ENCODE results near the gene RAB2B.
A peak's percentile ranks its signal among the peaks of the same experiment; 100 is the strongest.

Gene RAB2B

DNA sequence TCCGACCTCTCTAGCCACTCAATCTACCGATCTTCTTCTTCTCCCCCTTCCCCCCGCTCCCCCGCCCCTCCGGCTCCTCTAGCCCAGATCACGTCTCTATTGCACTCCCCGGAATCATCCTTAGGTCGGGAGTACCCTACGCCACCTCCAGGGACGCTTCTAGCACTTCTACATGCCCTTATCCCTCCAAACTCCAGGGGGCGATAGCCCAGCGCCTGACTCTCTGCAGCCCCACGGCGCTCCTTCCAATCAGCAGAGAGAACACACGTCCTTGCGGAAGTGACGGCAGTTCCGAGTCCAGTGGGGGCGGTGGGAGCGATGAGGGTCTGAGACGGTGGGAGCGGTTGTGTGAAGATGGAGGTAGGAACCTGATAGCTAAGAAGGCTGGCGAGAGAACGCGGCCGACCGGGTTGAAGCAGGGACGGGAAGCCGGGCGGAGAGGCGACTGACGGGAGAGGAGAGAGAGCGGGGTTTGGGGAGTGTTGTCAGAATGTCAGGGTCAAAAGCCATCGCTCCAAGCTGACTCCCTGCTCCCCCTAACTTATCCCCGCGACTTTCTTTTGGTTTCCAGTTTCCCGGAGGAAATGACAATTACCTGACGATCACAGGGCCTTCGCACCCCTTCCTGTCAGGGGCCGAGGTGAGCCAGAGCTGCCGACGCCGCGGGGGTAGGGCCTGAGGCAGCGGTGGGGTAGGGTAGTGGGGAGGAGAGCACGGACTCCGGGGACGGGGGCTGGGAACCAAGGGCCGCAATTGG, at the start of gene RAB2B, which contains the start of gene TOX4:
RAB2B (minus strand) TSS at position 35 of the 757 bp plus-strand sequence. CDS start 87 bp downstream, outside the sequence.
TOX4 (plus strand) TSS at position 271 of the 757 bp plus-strand sequence; CDS start at position 355, 84 bp downstream.
- TF ChIP-seq, protein P1, sequence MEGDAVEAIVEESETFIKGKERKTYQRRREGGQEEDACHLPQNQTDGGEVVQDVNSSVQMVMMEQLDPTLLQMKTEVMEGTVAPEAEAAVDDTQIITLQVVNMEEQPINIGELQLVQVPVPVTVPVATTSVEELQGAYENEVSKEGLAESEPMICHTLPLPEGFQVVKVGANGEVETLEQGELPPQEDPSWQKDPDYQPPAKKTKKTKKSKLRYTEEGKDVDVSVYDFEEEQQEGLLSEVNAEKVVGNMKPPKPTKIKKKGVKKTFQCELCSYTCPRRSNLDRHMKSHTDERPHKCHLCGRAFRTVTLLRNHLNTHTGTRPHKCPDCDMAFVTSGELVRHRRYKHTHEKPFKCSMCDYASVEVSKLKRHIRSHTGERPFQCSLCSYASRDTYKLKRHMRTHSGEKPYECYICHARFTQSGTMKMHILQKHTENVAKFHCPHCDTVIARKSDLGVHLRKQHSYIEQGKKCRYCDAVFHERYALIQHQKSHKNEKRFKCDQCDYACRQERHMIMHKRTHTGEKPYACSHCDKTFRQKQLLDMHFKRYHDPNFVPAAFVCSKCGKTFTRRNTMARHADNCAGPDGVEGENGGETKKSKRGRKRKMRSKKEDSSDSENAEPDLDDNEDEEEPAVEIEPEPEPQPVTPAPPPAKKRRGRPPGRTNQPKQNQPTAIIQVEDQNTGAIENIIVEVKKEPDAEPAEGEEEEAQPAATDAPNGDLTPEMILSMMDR (IDR thresholded peaks at IDR 0.05): peak; percentile 97

DNA sequence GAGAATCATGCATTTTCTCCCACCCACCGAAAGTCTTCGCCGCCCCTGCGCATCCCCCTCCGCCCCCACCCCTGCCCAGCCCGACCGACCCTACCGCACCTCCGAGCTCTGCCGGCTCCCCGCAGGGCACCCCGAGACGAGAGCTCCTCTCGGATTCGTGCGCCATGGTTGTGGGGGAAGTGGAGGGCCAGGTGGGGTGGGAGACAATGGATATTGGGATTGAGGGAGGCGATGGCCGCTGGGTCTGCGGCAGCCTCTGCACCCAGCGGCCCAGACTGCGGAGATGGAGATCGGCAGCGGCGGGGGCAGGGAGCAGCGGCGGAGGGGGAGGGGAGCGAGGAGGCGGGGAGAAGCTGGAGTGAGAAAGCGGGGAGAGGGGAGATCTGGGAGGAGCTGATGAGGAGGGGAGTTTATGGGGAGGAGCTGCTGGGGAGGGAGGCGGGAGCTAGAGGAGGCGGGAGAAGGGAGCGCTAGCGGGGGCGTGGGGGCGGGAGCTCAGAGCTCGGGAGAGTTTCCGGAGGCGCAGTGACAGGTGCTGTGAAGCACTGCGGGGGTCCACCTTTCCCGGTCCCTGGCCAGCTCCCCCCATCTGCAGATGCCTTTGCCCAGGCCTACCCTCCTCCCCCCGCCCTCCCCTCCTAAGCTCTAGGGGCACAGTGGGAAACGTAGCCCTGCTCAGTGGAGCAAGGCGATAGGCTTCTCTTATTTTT, 49.4 kb upstream of the RAB2B start, which contains the start of gene SALL2:
SALL2 (minus strand) TSS at position 385 of the 710 bp plus-strand sequence; CDS start at position 166, 219 bp downstream.
- TF ChIP-seq, protein P1 (IDR thresholded peaks at IDR 0.05): no peak

DNA sequence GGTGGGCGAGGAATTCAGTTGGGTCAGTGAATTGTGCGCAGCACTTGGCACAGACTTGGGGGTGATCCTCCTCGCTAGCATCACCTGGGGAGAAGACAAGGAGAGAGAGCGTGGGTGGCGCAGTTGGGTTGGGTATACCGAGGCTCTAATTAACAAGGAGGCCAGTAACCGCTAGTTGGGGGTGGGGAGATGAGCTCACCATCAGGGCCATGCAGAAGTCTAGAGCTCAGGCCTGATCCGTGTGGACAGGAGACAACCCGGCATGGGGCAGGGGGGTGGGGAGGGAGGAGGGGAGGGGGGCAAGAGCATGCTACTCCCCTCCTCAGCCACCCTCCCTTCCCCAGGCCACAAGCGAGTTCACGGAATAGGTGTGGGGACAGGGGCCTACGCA, 48.8 kb upstream of the RAB2B start:
- TF ChIP-seq, protein P1 (IDR thresholded peaks at IDR 0.05): no peak

DNA sequence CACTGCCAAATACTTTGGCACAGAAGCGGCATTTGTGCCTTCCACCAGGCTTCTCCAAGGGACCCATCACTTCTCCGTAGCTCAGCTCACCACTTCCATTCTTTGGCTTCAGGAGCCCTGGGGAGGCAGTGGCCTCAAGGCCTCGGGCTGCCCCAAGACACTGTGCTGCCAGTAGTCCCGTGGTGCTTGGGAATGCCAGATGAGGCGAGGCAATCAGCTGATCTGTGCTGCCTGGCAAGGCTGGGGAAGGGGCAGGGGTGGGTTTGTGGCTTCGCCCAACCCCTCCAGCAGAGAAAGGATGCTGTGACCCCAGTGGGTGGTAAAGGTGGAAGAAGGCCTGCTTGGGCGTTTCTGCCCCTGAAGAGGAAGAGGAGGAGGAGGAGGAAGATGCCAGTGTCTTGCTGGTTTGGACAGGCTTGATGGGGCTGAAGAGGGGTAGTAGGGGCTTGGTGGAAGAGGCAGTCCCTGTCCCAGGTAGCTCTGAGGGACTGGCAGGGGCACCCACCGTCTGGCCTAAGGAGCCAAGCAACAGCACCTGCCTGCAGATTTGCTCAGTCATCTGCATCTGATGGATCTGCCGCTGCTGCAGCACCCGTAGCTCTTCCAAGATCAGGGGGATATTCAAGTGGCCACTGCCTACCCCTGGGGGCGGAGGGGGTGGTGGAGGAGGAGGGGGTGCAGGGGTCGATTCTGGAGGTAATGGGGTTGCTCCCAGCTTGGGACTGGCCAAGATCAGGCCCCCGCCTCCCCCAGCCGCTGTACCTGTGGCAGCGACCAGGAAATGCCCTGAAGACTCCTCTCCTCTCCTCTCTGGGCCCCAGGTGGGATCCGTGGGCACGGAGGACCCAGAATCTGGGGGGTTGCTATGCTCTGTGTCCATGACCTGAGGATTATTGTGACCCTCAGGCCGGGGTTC, 48.1 kb upstream of the RAB2B start:
- TF ChIP-seq, protein P1 (IDR thresholded peaks at IDR 0.05): no peak

DNA sequence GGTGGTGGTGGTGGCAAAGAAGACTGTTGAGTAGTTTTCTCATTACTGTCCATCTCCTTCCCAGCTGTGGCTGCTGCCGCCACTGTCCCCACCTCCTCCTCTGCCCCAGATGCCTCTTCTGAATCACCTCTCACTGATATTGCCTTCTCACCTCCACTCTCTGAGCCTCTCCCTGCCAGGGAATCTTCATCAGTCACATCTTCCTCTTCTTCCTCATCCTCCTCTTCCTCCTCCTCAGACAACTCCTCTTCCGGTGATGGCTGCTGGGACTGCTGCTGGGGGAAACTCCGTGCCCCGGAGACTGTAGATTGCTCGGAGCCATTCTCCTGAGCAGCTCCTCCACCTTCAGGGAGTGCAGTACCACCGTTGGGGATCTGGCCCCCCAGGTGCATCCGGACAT, 46.4 kb upstream of the RAB2B start:
- TF ChIP-seq, protein P1 (IDR thresholded peaks at IDR 0.05): no peak

DNA sequence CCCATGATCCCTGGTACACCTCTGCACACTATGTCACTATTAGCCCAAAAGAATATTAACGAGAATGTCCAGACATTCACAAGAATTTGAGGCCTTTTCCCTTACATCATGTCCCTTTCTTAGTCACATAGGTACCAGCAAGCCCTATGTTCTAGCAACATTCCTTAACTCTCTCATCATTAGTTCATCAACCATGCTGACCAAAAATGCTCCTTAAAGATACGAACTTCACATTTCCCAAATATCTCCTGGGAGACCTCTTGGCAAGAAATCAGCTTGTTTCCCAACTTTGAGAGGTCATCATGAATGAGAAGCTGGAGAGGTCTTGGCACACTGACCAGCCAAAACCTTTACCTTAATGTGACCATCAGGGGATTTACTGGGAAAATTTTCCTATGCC, 44.7 kb upstream of the RAB2B start:
- TF ChIP-seq, protein P1 (IDR thresholded peaks at IDR 0.05): no peak

DNA sequence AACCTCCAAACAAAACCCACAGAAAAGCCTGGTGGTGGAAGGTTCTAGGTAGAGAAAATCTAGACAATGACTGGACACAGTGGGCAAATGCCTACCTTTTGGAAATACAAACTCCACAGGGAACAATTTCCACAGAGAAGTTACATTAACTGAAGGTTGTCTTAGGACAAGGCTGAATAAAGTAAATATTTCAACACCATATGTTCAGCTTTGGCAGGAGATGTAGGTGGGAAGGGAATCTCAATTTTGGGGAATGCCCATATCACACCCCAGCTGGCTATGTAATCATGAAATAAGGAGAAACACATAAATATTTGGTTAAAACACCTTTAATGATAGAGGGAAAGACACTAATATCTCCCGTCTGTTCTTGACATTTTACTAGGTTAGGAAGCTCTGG, 44.0 kb upstream of the RAB2B start:
- TF ChIP-seq, protein P1 (IDR thresholded peaks at IDR 0.05): no peak

All from LNCAP (cell line).